HEK293 (cell line): ENCODE data around the gene DSCAM.

Experiments
- CTCF ChIA-PET: fragments of 350-600 bp; formaldehyde crosslinking; extraction: SDS; loops from one replicate; lab custom pipeline; 2021; ENCODE audit warnings: antibody characterized with exemption; lab: Yijun Ruan, JAX
- POLR2A ChIA-PET: fragments of 300-600 bp; formaldehyde crosslinking; extraction: SDS; loops from one replicate; lab custom pipeline; 2020; ENCODE audit warnings: antibody characterized with exemption, inconsistent platforms; lab: Yijun Ruan, JAX
- H3K27ac ChIP-seq: fragments of 200-500 bp; sonication (Bioruptor generic); 2 replicates; pipeline ENCODE4 v1.5.1; 2014; ENCODE audit warnings: low read depth, low read length, control low read depth, inconsistent platforms; ENCODE audit errors: extremely low read depth
- H3K36me3 ChIP-seq, 2 experiments: fragments of 200-500 bp in 1 of 2; sonication (Bioruptor generic) in 1 of 2; 1 replicate in 1 of 2; 2 replicates in 1 of 2; pipeline ENCODE4 v1.5.1; 2014 to 2017; ENCODE audit warnings: inconsistent platforms in 2 of 2, low read length in 2 of 2; ENCODE audit not compliant: control insufficient read depth in 2 of 2, insufficient read depth in 1 of 2
- H3K4me1 ChIP-seq: fragments of 200-500 bp; sonication (Bioruptor generic); 2 replicates; pipeline ENCODE4 v1.5.1; 2014; ENCODE audit warnings: mild to moderate bottlenecking, low read length, inconsistent platforms; ENCODE audit not compliant: control insufficient read depth, insufficient read depth
- H3K4me3 ChIP-seq: 2 replicates; pipeline ENCODE4 v1.5.1; 2011; ENCODE audit warnings: low read depth, mild to moderate bottlenecking, control low read depth, low read length, moderate library complexity
- H3K9me3 ChIP-seq: fragments of 200-500 bp; sonication (Bioruptor generic); 2 replicates; pipeline ENCODE4 v1.5.1; 2014; ENCODE audit warnings: low read depth, low read length, inconsistent platforms; ENCODE audit not compliant: control insufficient read depth, insufficient read depth
- EGR2 ChIP-seq: fragments of 450-650 bp; formaldehyde crosslinking; IDR thresholded peaks from 2 replicates; pipeline ENCODE4 v1.5.1; 2016; ENCODE audit warnings: low read depth, missing biosample characterization, missing genetic modification characterization
- GLIS2 ChIP-seq: fragments of 450-650 bp; formaldehyde crosslinking; IDR thresholded peaks from 2 replicates; pipeline ENCODE4 v1.5.1; 2016; ENCODE audit warnings: missing biosample characterization, missing genetic modification characterization
- HIC1 ChIP-seq: fragments of 450-650 bp; formaldehyde crosslinking; IDR thresholded peaks from 2 replicates; pipeline ENCODE4 v1.5.1; 2016; ENCODE audit warnings: missing biosample characterization, missing genetic modification characterization
- IKZF3 ChIP-seq: fragments of 450-650 bp; IDR thresholded peaks from 2 replicates; pipeline ENCODE4 v1.5.0; 2018; ENCODE audit warnings: missing biosample characterization, mild to moderate bottlenecking, missing genetic modification characterization, moderate library complexity
- MEIS1 ChIP-seq: sonication (generic); formaldehyde crosslinking; IDR thresholded peaks from 2 replicates; pipeline ENCODE4 v1.8.1; 2022; ENCODE audit warnings: missing genetic modification reagents, mild to moderate bottlenecking, borderline replicate concordance
- MYNN ChIP-seq: fragments of 450-650 bp; formaldehyde crosslinking; IDR thresholded peaks from 2 replicates; pipeline ENCODE4 v1.5.1; 2016; ENCODE audit warnings: missing biosample characterization, missing genetic modification characterization, borderline replicate concordance
- PATZ1 ChIP-seq: fragments of 450-650 bp; formaldehyde crosslinking; IDR thresholded peaks from 2 replicates; pipeline ENCODE4 v1.5.1; 2016; ENCODE audit warnings: missing biosample characterization, missing genetic modification characterization
- PRDM2 ChIP-seq: fragments of 450-650 bp; formaldehyde crosslinking; IDR thresholded peaks from 2 replicates; pipeline ENCODE4 v1.5.1; 2016; ENCODE audit warnings: missing biosample characterization, missing genetic modification characterization, borderline replicate concordance
- REPIN1 ChIP-seq: fragments of 450-650 bp; formaldehyde crosslinking; IDR thresholded peaks from 2 replicates; pipeline ENCODE4 v1.5.1; 2017; ENCODE audit warnings: missing biosample characterization, missing genetic modification characterization, low read depth
- ZIC2 ChIP-seq: fragments of 450-650 bp; formaldehyde crosslinking; IDR thresholded peaks from 2 replicates; pipeline ENCODE4 v1.5.1; 2016; ENCODE audit warnings: missing biosample characterization, missing genetic modification characterization
- ZNF202 ChIP-seq: fragments of 450-650 bp; formaldehyde crosslinking; IDR thresholded peaks from 2 replicates; pipeline ENCODE4 v1.5.1; 2016; ENCODE audit warnings: missing biosample characterization, missing genetic modification characterization, borderline replicate concordance
- ZNF221 ChIP-seq: fragments of 450-650 bp; formaldehyde crosslinking; IDR thresholded peaks from 2 replicates; pipeline ENCODE4 v1.5.1; 2017; ENCODE audit warnings: missing biosample characterization, missing genetic modification characterization, borderline replicate concordance
- ZNF24 ChIP-seq: fragments of 450-650 bp; formaldehyde crosslinking; IDR thresholded peaks from 2 replicates; pipeline ENCODE4 v1.5.1; 2016; ENCODE audit warnings: missing biosample characterization, missing genetic modification characterization
- ZNF292 ChIP-seq: fragments of 450-650 bp; formaldehyde crosslinking; IDR thresholded peaks from 2 replicates; pipeline ENCODE4 v1.5.1; 2016; ENCODE audit warnings: low read depth, missing biosample characterization, missing genetic modification characterization, borderline replicate concordance
- ZNF48 ChIP-seq: fragments of 450-650 bp; formaldehyde crosslinking; IDR thresholded peaks from 2 replicates; pipeline ENCODE4 v1.5.1; 2016; ENCODE audit warnings: missing biosample characterization, missing genetic modification characterization
- ZNF670 ChIP-seq: fragments of 450-650 bp; formaldehyde crosslinking; IDR thresholded peaks from 2 replicates; pipeline ENCODE4 v1.5.1; 2016; ENCODE audit warnings: missing biosample characterization, missing genetic modification characterization, low read depth
- ZNF747 ChIP-seq: fragments of 450-650 bp; formaldehyde crosslinking; IDR thresholded peaks from 2 replicates; pipeline ENCODE4 v1.5.1; 2016; ENCODE audit warnings: missing biosample characterization, missing genetic modification characterization
- TF ChIP-seq, protein P1 (sequence below): fragments of 450-650 bp; formaldehyde crosslinking; IDR thresholded peaks from 2 replicates; pipeline ENCODE4 v1.5.1; 2016; ENCODE audit warnings: missing biosample characterization, missing genetic modification characterization

The DSCAM gene

DNA sequence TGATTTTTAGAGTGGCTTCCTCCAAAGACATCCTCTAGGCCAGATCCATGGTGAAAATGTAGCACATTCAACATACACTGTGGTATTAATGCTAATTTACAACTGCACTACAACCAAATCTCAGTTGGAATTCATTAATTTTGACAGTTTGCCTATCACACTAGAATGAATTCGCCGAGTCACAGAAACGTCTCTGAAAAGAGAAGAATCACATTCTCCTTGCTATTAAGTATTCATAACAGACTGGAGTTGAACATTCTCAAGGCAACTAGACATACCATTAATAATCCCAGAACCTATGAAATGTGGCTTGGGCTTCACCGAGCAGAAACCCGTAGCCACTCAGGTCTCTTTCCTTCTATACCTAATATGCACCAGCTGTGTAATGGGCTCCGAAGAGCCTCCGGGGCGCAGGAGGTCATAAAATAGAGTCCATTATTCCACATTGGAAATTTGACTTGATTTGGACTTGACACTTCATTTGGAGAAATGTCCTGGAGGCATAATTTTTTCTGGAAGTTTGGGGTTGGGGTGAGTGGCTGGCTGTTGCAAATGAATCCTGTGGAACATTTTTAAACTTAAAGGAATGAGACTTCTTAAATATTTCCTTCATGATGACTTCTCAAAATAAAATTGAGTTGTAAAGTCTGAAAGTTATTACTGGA is 117.1 kb downstream of the DSCAM start:
- Histone ChIP-seq H3K27ac (no peak overlapping the region), H3K4me1 (no peaks in the 10 kb centered on the region), H3K4me3 (no peak overlapping the region), H3K36me3 (no peaks in the 10 kb centered on the region), H3K9me3 (no peaks in the 10 kb centered on the region)
- CTCF ChIA-PET: no interaction called here
- TF ChIP-seq ZNF202 (tag by site-specific recombination): no peak
- TF ChIP-seq GLIS2 (tag by site-specific recombination): no peak
- no peak for TF ChIP-seq HIC1 (tag by site-specific recombination)
- TF ChIP-seq ZNF747 (tag by site-specific recombination): no peak
- no peak for TF ChIP-seq ZNF221
- no peak for TF ChIP-seq EGR2 (tag by site-specific recombination)
- TF ChIP-seq ZNF670 (tag by site-specific recombination): no peak
- TF ChIP-seq ZIC2 (tag by site-specific recombination): no peak
- no peak for TF ChIP-seq ZNF292
- no peak for TF ChIP-seq ZNF48 (tag by site-specific recombination)
- no peak for TF ChIP-seq MYNN (tag by site-specific recombination)
- POLR2A ChIA-PET: no interaction called here

GRCh38 chr21:40723966-40724365 is 123.0 kb downstream of the DSCAM start:
- POLR2A ChIA-PET: no interaction called here
- CTCF ChIA-PET: interaction anchor here (0.7 kb wide), 1 partner anchor 106 kb away, joined by 3 read pairs; no protein-coding TSS in a partner anchor
- H3K27ac ChIP-seq: no peak overlapping the region
- H3K4me1 ChIP-seq: no peaks in the 10 kb centered on the region
- no peaks in the 10 kb centered on the region for H3K9me3 ChIP-seq
- no peaks in the 10 kb centered on the region for H3K36me3 ChIP-seq
- no peak overlapping the region for H3K4me3 ChIP-seq
- TF ChIP-seq PRDM2 (tag by site-specific recombination): no peak
- TF ChIP-seq PATZ1: no peak
- no peak for TF ChIP-seq MEIS1 (CRISPR knock-in tag)
- no peak for TF ChIP-seq IKZF3 (tag by site-specific recombination)
- TF ChIP-seq REPIN1: no peak
- TF ChIP-seq, protein P1, sequence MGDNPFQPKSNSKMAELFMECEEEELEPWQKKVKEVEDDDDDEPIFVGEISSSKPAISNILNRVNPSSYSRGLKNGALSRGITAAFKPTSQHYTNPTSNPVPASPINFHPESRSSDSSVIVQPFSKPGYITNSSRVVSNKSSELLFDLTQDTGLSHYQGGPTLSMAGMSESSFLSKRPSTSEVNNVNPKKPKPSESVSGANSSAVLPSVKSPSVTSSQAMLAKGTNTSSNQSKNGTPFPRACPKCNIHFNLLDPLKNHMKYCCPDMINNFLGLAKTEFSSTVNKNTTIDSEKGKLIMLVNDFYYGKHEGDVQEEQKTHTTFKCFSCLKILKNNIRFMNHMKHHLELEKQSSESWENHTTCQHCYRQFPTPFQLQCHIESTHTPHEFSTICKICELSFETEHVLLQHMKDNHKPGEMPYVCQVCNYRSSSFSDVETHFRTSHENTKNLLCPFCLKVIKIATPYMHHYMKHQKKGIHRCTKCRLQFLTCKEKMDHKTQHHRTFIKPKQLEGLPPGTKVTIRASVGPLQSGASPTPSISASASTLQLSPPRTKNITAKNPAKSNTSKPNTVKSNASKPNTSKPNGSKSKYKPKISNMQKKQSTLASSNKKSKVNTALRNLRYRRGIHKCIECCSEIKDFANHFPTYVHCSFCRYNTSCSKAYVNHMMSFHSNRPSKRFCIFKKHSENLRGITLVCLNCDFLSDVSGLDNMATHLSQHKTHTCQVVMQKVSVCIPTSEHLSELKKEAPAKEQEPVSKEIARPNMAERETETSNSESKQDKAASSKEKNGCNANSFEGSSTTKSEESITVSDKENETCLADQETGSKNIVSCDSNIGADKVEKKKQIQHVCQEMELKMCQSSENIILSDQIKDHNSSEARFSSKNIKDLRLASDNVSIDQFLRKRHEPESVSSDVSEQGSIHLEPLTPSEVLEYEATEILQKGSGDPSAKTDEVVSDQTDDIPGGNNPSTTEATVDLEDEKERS (tag by site-specific recombination): no peak
- TF ChIP-seq ZNF24: no peak
